Esophagus muscularis mucosa (tissue), 4 donors: ENCODE results near the gene HMGN4. TPM values are rescaled to one million over a fixed set of nuclear protein-coding genes. Genes with fewer than 3 reads are reported as not detected.
A peak's percentile ranks its signal among the peaks of the same experiment; 100 is the strongest.

Experiments used
- DNase-seq: peaks from one replicate; pipeline ENCODE4 v3.0.0-alpha.2; 2017; ENCODE audit errors: extremely low spot score
- H3K27ac ChIP-seq, 4 donors: fragments of 200-600 bp; sonication (generic); replicated peaks in 1 of 4; 1 replicate in 3 of 4; 2 replicates in 1 of 4; pipeline ENCODE4 v1.5.1; 2016 to 2019; ENCODE audit warnings: mild to moderate bottlenecking in 1 of 4
- H3K27me3 ChIP-seq, 4 donors: fragments of 200-600 bp; sonication (generic); one replicate each; pipeline versions ENCODE4 v1.5.1 to v1.6.0; 2016 to 2019
- H3K36me3 ChIP-seq, 4 donors: fragments of 200-600 bp; sonication (generic); one replicate each; pipeline ENCODE4 v1.5.1; 2016 to 2019
- H3K4me1 ChIP-seq, 4 donors: fragments of 200-600 bp; sonication (generic); one replicate each; pipeline ENCODE4 v1.5.1; 2016 to 2019
- H3K4me3 ChIP-seq, 4 donors: fragments of 200-600 bp; sonication (generic); 1 replicate in 2 of 4; 2 replicates in 2 of 4; pipeline ENCODE4 v1.5.1; 2016 to 2019; ENCODE audit warnings: mild to moderate bottlenecking in 4 of 4, moderate library complexity in 1 of 4
- H3K9me3 ChIP-seq, 4 donors: fragments of 200-600 bp; sonication (generic); 1 replicate in 3 of 4; 2 replicates in 1 of 4; pipeline ENCODE4 v1.5.1; 2016 to 2019
- EP300 ChIP-seq: sonication (generic); formaldehyde crosslinking; IDR thresholded peaks from one replicate; pipeline ENCODE4 v1.6.1; 2017; ENCODE audit warnings: antibody characterized with exemption
- POLR2A ChIP-seq: fragments of 450-650 bp; IDR thresholded peaks from one replicate; pipeline ENCODE4 v1.6.1; 2017; ENCODE audit warnings: antibody characterized with exemption, moderate library complexity, mild to moderate bottlenecking, low read depth
- POLR2AphosphoS5 ChIP-seq, 2 donors: sonication (generic); formaldehyde crosslinking; IDR thresholded peaks; one replicate each; pipeline ENCODE4 v1.6.1; 2017; ENCODE audit warnings: antibody characterized with exemption in 2 of 2
- WGBS: methylation state at CpG from one replicate; pipeline ENCODE4 v1.1.5; 2018; 5-methylcytosine and 5-hydroxymethylcytosine counted together
- intact Hi-C: fragments of 100-400 bp; cut with DNase I; formaldehyde crosslinking; loops from one replicate; pipeline ENCODE4 v1.15.1; 2023
- total RNA-seq, 4 donors: library from RNA; depleted of rRNA; stranded (reverse); fragments of >200 nt; gene quantifications; one replicate each; pipeline versions ENCODE4 v1.1.0 to v1.2.1, GENCODE V29; 2016
- TF ChIP-seq, protein P1 (sequence below), 3 experiments: fragments of 200-600 bp in 2 of 3; fragments of 450-650 bp in 1 of 3; sonication (generic) in 2 of 3; IDR thresholded peaks; one replicate each; pipeline ENCODE4 v1.5.1; 2017 to 2019; ENCODE audit warnings: antibody characterized with exemption in 3 of 3, mild to moderate bottlenecking in 2 of 3, moderate library complexity in 1 of 3

Gene HMGN4
- total RNA-seq, 4 donors from 2014 or later = 80.2 to 117 (median 86.5) TPM

DNA sequence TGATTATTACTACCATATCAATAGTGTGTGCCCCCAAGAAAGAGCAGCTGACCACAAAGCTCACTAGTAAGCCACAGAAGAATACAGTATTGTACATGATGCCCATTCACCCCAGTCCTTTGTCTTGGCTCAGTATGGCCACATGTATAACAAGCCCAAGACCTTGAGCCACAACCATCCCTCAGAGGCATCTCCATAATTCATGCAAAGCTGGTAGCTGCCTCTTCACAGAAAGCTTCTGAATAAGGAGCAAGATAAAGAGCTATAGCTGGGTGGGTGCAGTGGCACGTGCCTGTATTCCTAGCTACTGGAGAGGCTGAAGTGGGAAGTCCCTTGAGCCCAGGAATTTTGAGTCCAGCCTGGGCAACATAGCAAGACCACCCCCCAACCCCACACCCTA, 42.9 kb upstream of the HMGN4 start:
- TF ChIP-seq EP300 = no peak
- TF ChIP-seq POLR2AphosphoS5 (IDR thresholded peaks at IDR 0.05) = no peak
- no peak for TF ChIP-seq POLR2A
- TF ChIP-seq, protein P1, sequence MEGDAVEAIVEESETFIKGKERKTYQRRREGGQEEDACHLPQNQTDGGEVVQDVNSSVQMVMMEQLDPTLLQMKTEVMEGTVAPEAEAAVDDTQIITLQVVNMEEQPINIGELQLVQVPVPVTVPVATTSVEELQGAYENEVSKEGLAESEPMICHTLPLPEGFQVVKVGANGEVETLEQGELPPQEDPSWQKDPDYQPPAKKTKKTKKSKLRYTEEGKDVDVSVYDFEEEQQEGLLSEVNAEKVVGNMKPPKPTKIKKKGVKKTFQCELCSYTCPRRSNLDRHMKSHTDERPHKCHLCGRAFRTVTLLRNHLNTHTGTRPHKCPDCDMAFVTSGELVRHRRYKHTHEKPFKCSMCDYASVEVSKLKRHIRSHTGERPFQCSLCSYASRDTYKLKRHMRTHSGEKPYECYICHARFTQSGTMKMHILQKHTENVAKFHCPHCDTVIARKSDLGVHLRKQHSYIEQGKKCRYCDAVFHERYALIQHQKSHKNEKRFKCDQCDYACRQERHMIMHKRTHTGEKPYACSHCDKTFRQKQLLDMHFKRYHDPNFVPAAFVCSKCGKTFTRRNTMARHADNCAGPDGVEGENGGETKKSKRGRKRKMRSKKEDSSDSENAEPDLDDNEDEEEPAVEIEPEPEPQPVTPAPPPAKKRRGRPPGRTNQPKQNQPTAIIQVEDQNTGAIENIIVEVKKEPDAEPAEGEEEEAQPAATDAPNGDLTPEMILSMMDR (IDR thresholded peaks at IDR 0.05) = no peak
- H3K27ac ChIP-seq = no peak overlapping the region
- H3K9me3 ChIP-seq = no peaks in the 10 kb centered on the region
- H3K27me3 ChIP-seq = no peaks in the 10 kb centered on the region
- WGBS = 67% methylated on average over 1 of the region's 1 CpG
- H3K4me3 ChIP-seq = no peak overlapping the region
- no peaks in the 10 kb centered on the region for H3K4me1 ChIP-seq
- no peak for DNase-seq
- H3K36me3 ChIP-seq = no peaks in the 10 kb centered on the region
- intact Hi-C loops = no loop called here

DNA sequence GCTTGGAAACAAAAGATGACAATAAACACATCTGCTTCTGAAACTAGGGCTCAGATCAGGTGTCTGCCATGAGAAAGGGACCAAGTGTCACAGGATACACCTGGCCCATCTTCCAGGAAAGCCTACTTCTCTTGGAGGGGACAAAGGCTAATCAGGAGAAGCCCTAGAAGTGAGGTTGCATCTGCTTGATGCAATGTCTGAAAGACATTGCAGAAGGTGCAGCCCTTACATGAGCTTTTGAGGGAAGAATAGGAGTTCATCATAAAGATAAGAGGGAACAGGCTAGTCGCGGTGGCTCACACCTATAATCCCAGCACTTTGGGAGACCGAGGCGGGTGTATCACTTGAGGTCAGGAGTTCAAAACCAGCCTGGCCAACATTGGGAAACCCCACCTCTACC, 40.6 kb upstream of the HMGN4 start:
- Histone ChIP-seq H3K4me3 (no peak overlapping the region), H3K27me3 (peaks cover 0 to 21% (median 11%) of the 10 kb centered on the region in 4 donors), H3K27ac (no peak overlapping the region), H3K36me3 (no peaks in the 10 kb centered on the region), H3K9me3 (no peaks in the 10 kb centered on the region), H3K4me1 (peaks cover 6 to 12% (median 12%) of the 10 kb centered on the region in 4 donors)
- WGBS = 79% methylated on average over 4 of the region's 4 CpGs
- intact Hi-C loops = no loop called here
- TF ChIP-seq, protein P1 (IDR thresholded peaks at IDR 0.05) = no peak
- TF ChIP-seq POLR2AphosphoS5 (IDR thresholded peaks at IDR 0.05) = no peak
- no peak for TF ChIP-seq EP300
- TF ChIP-seq POLR2A = no peak
- no peak for DNase-seq

DNA sequence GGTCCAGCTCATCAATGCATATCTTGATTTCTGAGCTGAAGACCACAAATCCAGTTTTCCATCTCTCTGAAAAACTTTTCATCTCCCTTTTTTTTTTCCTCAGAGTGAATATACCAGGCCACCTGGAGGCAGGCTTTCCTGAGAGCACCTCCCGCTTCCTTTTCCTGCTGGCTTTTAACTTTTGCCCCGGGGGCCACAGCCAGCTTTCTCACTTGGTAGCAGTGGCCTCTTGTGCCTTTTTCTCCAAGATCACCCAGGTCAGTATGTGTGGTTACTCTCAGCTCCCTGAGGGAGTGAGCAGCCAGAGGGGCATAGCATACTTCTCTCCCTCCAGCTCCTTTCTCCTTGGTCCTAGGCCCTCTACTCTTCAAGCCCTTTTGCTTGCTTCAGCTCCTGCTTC, 38.1 kb upstream of the HMGN4 start, which contains the start of gene BTN1A1:
TSS of gene BTN1A1 (plus strand) at position 202 of the 400 bp plus-strand sequence. CDS start 984 bp downstream, outside the sequence.
- WGBS = 83% methylated on average over 2 of the region's 2 CpGs

DNA sequence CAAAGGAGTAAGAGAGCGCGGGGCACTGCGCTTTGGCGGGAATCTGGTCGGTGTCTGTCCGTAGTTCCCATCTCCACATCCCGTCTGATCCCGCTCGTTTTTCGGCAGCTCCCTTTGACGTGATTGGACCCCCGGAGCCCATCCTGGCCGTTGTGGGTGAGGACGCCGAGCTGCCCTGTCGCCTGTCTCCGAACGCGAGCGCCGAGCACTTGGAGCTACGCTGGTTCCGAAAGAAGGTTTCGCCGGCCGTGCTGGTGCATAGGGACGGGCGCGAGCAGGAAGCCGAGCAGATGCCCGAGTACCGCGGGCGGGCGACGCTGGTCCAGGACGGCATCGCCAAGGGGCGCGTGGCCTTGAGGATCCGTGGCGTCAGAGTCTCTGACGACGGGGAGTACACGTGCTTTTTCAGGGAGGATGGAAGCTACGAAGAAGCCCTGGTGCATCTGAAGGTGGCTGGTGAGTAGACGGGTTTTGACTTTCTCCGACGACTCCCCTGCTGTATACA, 36.6 kb upstream of the HMGN4 start:
- intact Hi-C loops = no loop called here
- no peak for TF ChIP-seq POLR2AphosphoS5 (IDR thresholded peaks at IDR 0.05)
- TF ChIP-seq EP300 = no peak
- TF ChIP-seq, protein P1 (IDR thresholded peaks at IDR 0.05) = no peak
- TF ChIP-seq POLR2A = no peak
- Histone ChIP-seq H3K4me3 (peak overlapping the region; percentile 41 to 46 (median 41)), H3K4me1 (peaks cover 6 to 12% (median 12%) of the 10 kb centered on the region in 4 donors), H3K36me3 (no peaks in the 10 kb centered on the region), H3K9me3 (no peaks in the 10 kb centered on the region), H3K27me3 (peaks cover 0 to 37% (median 11%) of the 10 kb centered on the region in 4 donors), H3K27ac (no peak overlapping the region)
- DNase-seq = no peak
- WGBS = 12% methylated on average over 32 of the region's 49 CpGs

More for the DNA sequence above, 38.1 kb upstream of the HMGN4 start, which contains the start of gene BTN1A1:
- peak within 1 kb of the TSS in 1 of 4 donors; percentile 41 for H3K4me3 ChIP-seq
- peaks cover 6 to 12% (median 12%) of the 10 kb centered on the region in 4 donors for H3K4me1 ChIP-seq
- no peak for TF ChIP-seq EP300
- TF ChIP-seq, protein P1 (IDR thresholded peaks at IDR 0.05) = no peak
- TF ChIP-seq POLR2AphosphoS5 (IDR thresholded peaks at IDR 0.05) = no peak
- no peak for TF ChIP-seq POLR2A
- H3K36me3 ChIP-seq = no peaks in the 10 kb centered on the region
- DNase-seq = no peak
- H3K27me3 ChIP-seq = peaks cover 0 to 37% (median 11%) of the 10 kb centered on the region in 4 donors
- no peak within 1 kb of the TSS for H3K27ac ChIP-seq
- intact Hi-C loops = no loop called here
- no peaks in the 10 kb centered on the region for H3K9me3 ChIP-seq

DNA sequence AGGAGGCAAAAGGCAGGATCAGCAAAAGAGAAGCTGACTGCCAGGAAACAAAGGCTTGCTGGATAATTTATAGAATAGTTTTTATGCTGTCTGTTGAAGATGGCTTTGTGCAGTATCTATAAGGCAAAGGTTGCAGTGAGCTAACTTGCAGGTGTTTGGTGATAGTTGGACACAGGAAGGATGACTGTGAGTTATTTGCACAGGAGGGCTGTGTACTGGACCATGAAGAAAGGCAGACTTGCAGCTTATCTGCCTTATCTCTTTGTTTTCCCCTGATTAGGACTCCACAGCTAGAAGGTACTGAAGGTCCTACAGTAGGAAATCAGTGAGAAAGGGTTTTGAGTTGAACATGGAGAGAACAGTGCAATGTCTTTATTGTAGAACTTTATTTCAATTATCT, 36.0 kb upstream of the HMGN4 start:
- no peaks in the 10 kb centered on the region for H3K36me3 ChIP-seq
- intact Hi-C loops = no loop called here
- no peak for DNase-seq
- no peaks in the 10 kb centered on the region for H3K9me3 ChIP-seq
- H3K27me3 ChIP-seq = peaks cover 0 to 37% (median 11%) of the 10 kb centered on the region in 4 donors
- H3K4me1 ChIP-seq = peaks cover 6 to 12% (median 12%) of the 10 kb centered on the region in 4 donors
- peak overlapping the region; percentile 41 to 46 (median 41) for H3K4me3 ChIP-seq
- TF ChIP-seq POLR2AphosphoS5 (IDR thresholded peaks at IDR 0.05) = no peak
- TF ChIP-seq EP300 = no peak
- TF ChIP-seq, protein P1 (IDR thresholded peaks at IDR 0.05) = no peak
- no peak for TF ChIP-seq POLR2A
- no peak overlapping the region for H3K27ac ChIP-seq
